GM23248 (cell line): ENCODE measurements around the gene MYO18B.

Source experiments
- EZH2 ChIP-seq: fragments of 200-600 bp; sonication (generic); IDR thresholded peaks from 2 replicates; pipeline ENCODE4 v1.6.1; 2018; ENCODE audit warnings: antibody characterized with exemption, mild to moderate bottlenecking; ENCODE audit not compliant: insufficient read depth, poor library complexity, severe bottlenecking
- EZH2phosphoT487 ChIP-seq: fragments of 200-600 bp; sonication (generic); IDR thresholded peaks from 2 replicates; pipeline ENCODE4 v1.6.1; 2018; ENCODE audit warnings: antibody characterized with exemption, moderate library complexity, mild to moderate bottlenecking, low read depth; ENCODE audit not compliant: insufficient read depth

DNA sequence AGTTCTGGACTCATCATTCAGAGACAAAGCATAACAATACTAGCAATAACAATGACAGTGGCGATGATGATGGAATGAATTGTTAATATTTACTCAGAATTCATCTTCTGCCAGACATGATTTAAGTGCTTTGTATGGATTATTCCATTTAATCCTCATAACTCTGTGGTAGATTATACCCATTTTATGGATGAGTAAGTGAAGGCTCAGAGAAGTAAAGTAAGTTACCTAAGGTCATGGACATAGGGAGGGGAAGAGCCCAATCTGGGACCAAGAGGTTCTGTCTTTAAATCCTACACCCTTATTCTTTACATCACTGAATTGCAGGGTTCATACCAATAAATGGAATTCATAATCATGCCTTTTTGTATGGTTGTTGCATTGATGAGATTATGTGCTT, 72.7 kb downstream of the MYO18B start:
- TF ChIP-seq EZH2, result no peak
- no peak for TF ChIP-seq EZH2phosphoT487
